HCT116 (cell line): Measurements from ENCODE around the gene IL36B. TPM values are rescaled to one million over a fixed set of nuclear protein-coding genes. Genes with fewer than 3 reads are reported as not detected.

Experiments
- ATAC-seq: fragments of 200-7000 bp; cut with Tn5 transposase; 2 replicates; pipeline ENCODE4 v1.9.1; 2020; ENCODE audit warnings: mild to moderate bottlenecking, moderate library complexity
- BruUV-seq: library from RNA; stranded (reverse); fragments of 400-500 nt; replicated peaks from 2 replicates; lab custom pipeline; 2021; lab: Mats Ljungman, UMichigan
- CTCF ChIA-PET: fragments of 300-600 bp; sonication (Branson Sonifier 250); formaldehyde crosslinking; loops from one replicate; lab custom pipeline; 2021; ENCODE audit warnings: antibody characterized with exemption; lab: Charles Lee
- POLR2A ChIA-PET: fragments of 300-600, 350-600 bp; sonication (Branson Sonifier 250); formaldehyde crosslinking; loops from one replicate; lab custom pipeline; 2021; ENCODE audit warnings: antibody characterized with exemption; lab: Charles Lee
- RAD21 ChIA-PET, 2 experiments: fragments of 300-600 bp; sonication (Branson Sonifier 250); formaldehyde crosslinking; loops; one replicate each; lab custom pipeline; 2023; ENCODE audit warnings: low total read pairs in 2 of 2; ENCODE audit not compliant: uncharacterized antibody in 2 of 2, unreplicated experiment in 2 of 2, low non-redundant PET in 1 of 2; lab: Charles Lee
- DNase-seq: peaks from one replicate; pipeline ENCODE4 v3.0.0-alpha.2; 2010; ENCODE audit warnings: low read depth, low spot score
- H2AFZ ChIP-seq: fragments of 200-600 bp; shearing (Covaris generic), sonication (generic); 2 replicates; pipeline ENCODE4 v1.6.1; 2017; ENCODE audit warnings: low read depth, mixed run types, mixed read lengths, antibody characterized with exemption, low read length; ENCODE audit not compliant: poor library complexity, severe bottlenecking
- H3K27ac ChIP-seq: 2 replicates; pipeline ENCODE4 v1.5.1; 2012; ENCODE audit warnings: low read depth, low read length
- H3K27me3 ChIP-seq: fragments of 200-600 bp; sonication (generic); 2 replicates; pipeline ENCODE4 v1.6.1; 2016; ENCODE audit warnings: mixed run types, low read length, mixed read lengths; ENCODE audit not compliant: insufficient read depth
- H3K36me3 ChIP-seq, 2 experiments: fragments of 200-500 bp in 1 of 2; fragments of 200-600 bp in 1 of 2; sonication (Bioruptor generic) in 1 of 2; sonication (generic) in 1 of 2; 2 replicates each; pipeline versions ENCODE4 v1.5.1 to v1.6.1; 2014 to 2016; ENCODE audit warnings: low read length in 2 of 2, inconsistent platforms in 1 of 2, mixed read lengths in 1 of 2, mixed run types in 1 of 2; ENCODE audit not compliant: insufficient read depth in 2 of 2, control insufficient read depth in 1 of 2
- H3K4me1 ChIP-seq, 2 experiments: fragments of 200-600 bp in 1 of 2; sonication (generic) in 1 of 2; 2 replicates each; pipeline versions ENCODE4 v1.5.1 to v1.6.1; 2012 to 2017; ENCODE audit warnings: low read length in 2 of 2, inconsistent platforms in 1 of 2, mild to moderate bottlenecking in 1 of 2, mixed read lengths in 1 of 2, mixed run types in 1 of 2, moderate library complexity in 1 of 2; ENCODE audit not compliant: insufficient read depth in 2 of 2, control insufficient read depth in 1 of 2
- H3K4me2 ChIP-seq: fragments of 200-600 bp; sonication (generic); 2 replicates; pipeline ENCODE4 v1.6.1; 2017; ENCODE audit warnings: mixed run types, low read length, mixed read lengths
- H3K4me3 ChIP-seq, 2 experiments: fragments of 200-600 bp in 1 of 2; sonication (generic) in 1 of 2; replicated peaks in 1 of 2; 2 replicates each; pipeline ENCODE4 v1.5.1; 2011 to 2016; ENCODE audit warnings: low read length in 2 of 2, control low read depth in 1 of 2, low read depth in 1 of 2, mild to moderate bottlenecking in 1 of 2, mixed read lengths in 1 of 2, mixed run types in 1 of 2
- H3K79me2 ChIP-seq: fragments of 200-600 bp; sonication (generic); 2 replicates; pipeline ENCODE4 v1.6.1; 2017; ENCODE audit warnings: mild to moderate bottlenecking, mixed run types, low read length, moderate library complexity, mixed read lengths; ENCODE audit not compliant: insufficient read depth
- H3K9ac ChIP-seq: fragments of 200-600 bp; sonication (generic); 2 replicates; pipeline ENCODE4 v1.6.1; 2016; ENCODE audit warnings: low read length, mixed read lengths
- H3K9me2 ChIP-seq: fragments of 200-600 bp; sonication (generic), shearing (Covaris generic); 2 replicates; pipeline ENCODE4 v1.6.1; 2017; ENCODE audit warnings: mixed run types, mild to moderate bottlenecking, moderate library complexity; ENCODE audit not compliant: insufficient read depth
- H3K9me3 ChIP-seq, 2 experiments: fragments of 200-500 bp in 1 of 2; fragments of 200-600 bp in 1 of 2; sonication (Bioruptor generic) in 1 of 2; sonication (generic) in 1 of 2; 2 replicates each; pipeline ENCODE4 v1.6.1; 2014 to 2017; ENCODE audit warnings: low read length in 2 of 2, mixed read lengths in 2 of 2, inconsistent platforms in 1 of 2, low read depth in 1 of 2, mild to moderate bottlenecking in 1 of 2, mixed run types in 1 of 2, moderate library complexity in 1 of 2; ENCODE audit not compliant: control insufficient read depth in 1 of 2, insufficient read depth in 1 of 2
- H4K20me1 ChIP-seq: fragments of 200-600 bp; sonication (generic), shearing (Covaris generic); 2 replicates; pipeline ENCODE4 v1.6.1; 2017; ENCODE audit warnings: mixed run types, mild to moderate bottlenecking, moderate library complexity; ENCODE audit not compliant: insufficient read depth
- ATF3 ChIP-seq: IDR thresholded peaks from 2 replicates; pipeline ENCODE4 v1.6.1; 2012
- CBX3 ChIP-seq: IDR thresholded peaks from 2 replicates; pipeline ENCODE4 v1.6.1; 2012; ENCODE audit warnings: low read depth
- EZH2phosphoT487 ChIP-seq: fragments of 200-600 bp; IDR thresholded peaks from 2 replicates; pipeline ENCODE4 v1.6.1; 2018; ENCODE audit warnings: antibody characterized with exemption, borderline replicate concordance
- JUND ChIP-seq: IDR thresholded peaks from 2 replicates; pipeline ENCODE4 v1.6.1; 2012
- POLR2AphosphoS5 ChIP-seq: IDR thresholded peaks from 2 replicates; pipeline ENCODE4 v1.6.1; 2011; ENCODE audit warnings: mild to moderate bottlenecking, low read depth, low read length, moderate library complexity
- SP1 ChIP-seq: IDR thresholded peaks from 2 replicates; pipeline ENCODE4 v1.6.1; 2012; ENCODE audit warnings: low read depth
- SRF ChIP-seq: IDR thresholded peaks from 2 replicates; pipeline ENCODE4 v1.6.1; 2012; ENCODE audit warnings: low read depth
- YY1 ChIP-seq: IDR thresholded peaks from 2 replicates; pipeline ENCODE4 v1.6.1; 2011; ENCODE audit warnings: low read length, low read depth, moderate library complexity, mild to moderate bottlenecking; ENCODE audit not compliant: insufficient replicate concordance; ENCODE audit errors: extremely low read depth
- ZBTB33 ChIP-seq: IDR thresholded peaks from 2 replicates; pipeline ENCODE4 v1.6.1; 2011; ENCODE audit warnings: mild to moderate bottlenecking, low read length, moderate library complexity; ENCODE audit not compliant: insufficient replicate concordance; ENCODE audit errors: extremely low read depth
- ZFX ChIP-seq: fragments of 450-650 bp; IDR thresholded peaks from 2 replicates; pipeline ENCODE4 v1.6.1; 2017
- intact Hi-C: fragments of 100-400 bp; cut with micrococcal nuclease; formaldehyde crosslinking; loops from 2 replicates; pipeline ENCODE4 v1.10.0; 2022
- total RNA-seq: library from RNA; stranded (reverse); gene quantifications from one replicate; pipeline ENCODE4 v1.2.1, GENCODE V29; 2021; ENCODE audit not compliant: unreplicated experiment

Gene IL36B
- total RNA-seq, 1 experiment from 2014 or later, result not detected

- Histone ChIP-seq H3K9ac (no peak within 1 kb of the TSS), H3K27ac (no peak within 1 kb of the TSS), H3K27me3 (no peaks in the 10 kb centered on the region), H3K4me2 (no peak within 1 kb of the TSS), H3K9me2 (no peaks in the 10 kb centered on the region), H4K20me1 (no peaks in the 10 kb centered on the region), H3K9me3 (no peaks in the 10 kb centered on the region), H2AFZ (no peak within 1 kb of the TSS), H3K79me2 (no peaks in the 10 kb centered on the region), H3K4me1 (peaks cover 0 to 4% of the 10 kb centered on the region in 2 experiments; a peak in 1 of 4 replicates), H3K4me3 (no peak within 1 kb of the TSS), H3K36me3 (no peaks in the 10 kb centered on the region)
- no TSS peak for BruUV-seq
- CTCF ChIA-PET, result no interaction called here
- intact Hi-C loops, result no loop called here
- RAD21 ChIA-PET, result no interaction called here
- POLR2A ChIA-PET, result no interaction called here
- ATAC-seq, result no peak
- no peak for TF ChIP-seq SRF
- TF ChIP-seq EZH2phosphoT487, result no peak
- TF ChIP-seq CBX3, result no peak
- no peak for TF ChIP-seq ZFX
- no peak for TF ChIP-seq ZBTB33
- TF ChIP-seq SP1, result no peak
- no peak for TF ChIP-seq JUND
- no peak for TF ChIP-seq POLR2AphosphoS5
- TF ChIP-seq ATF3, result no peak
- no peak for TF ChIP-seq YY1
- TF ChIP-seq, all 23 proteins: peak for 0
- DNase-seq, result no peak
Observed at GRCh38 chr2:113058998-113059960, 6.6 kb upstream of the IL36B start, which contains the start of gene IL36RN. IL36RN (plus strand) TSS chr2:113059198; CDS start chr2:113059439, 241 bp downstream.
